Measurements from ENCODE around the gene PLN. TPM values are rescaled to one million over a fixed set of nuclear protein-coding genes. Genes with fewer than 3 reads are reported as not detected.

Gene PLN
- total RNA-seq, 1 experiment from 2014 or later = not detected

DNA sequence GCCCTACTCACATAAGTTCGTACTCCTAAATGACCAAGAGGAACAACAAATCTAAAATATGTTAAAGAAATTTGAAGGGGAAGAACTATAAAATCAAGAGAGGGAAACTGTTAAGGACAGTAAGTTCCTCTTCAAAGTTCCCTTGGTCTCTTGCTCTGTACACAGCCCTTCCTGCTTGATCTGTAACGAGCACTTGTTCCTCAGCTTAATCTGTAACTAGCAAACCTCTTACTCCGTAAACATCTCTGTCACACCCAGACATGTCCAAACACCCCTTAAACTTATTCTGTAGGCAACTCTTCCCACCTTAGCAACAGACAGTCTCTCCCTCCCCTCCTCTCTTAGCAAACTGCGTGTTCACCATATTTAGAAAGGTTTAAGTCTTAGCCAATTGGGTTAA is 29.9 kb downstream of the PLN start:
- CTCF ChIA-PET = no interaction called here
- intact Hi-C loops (cut with micrococcal nuclease) = no loop called here
- H3K4me1 ChIP-seq (ENCODE audit: insufficient read depth, low read length) = no peaks in the 10 kb centered on the region
- H4K20me1 ChIP-seq (ENCODE audit: low read length) = no peaks in the 10 kb centered on the region
- no peak overlapping the region for H3K9ac ChIP-seq (ENCODE audit: low read length)
- TF ChIP-seq, protein P1, sequence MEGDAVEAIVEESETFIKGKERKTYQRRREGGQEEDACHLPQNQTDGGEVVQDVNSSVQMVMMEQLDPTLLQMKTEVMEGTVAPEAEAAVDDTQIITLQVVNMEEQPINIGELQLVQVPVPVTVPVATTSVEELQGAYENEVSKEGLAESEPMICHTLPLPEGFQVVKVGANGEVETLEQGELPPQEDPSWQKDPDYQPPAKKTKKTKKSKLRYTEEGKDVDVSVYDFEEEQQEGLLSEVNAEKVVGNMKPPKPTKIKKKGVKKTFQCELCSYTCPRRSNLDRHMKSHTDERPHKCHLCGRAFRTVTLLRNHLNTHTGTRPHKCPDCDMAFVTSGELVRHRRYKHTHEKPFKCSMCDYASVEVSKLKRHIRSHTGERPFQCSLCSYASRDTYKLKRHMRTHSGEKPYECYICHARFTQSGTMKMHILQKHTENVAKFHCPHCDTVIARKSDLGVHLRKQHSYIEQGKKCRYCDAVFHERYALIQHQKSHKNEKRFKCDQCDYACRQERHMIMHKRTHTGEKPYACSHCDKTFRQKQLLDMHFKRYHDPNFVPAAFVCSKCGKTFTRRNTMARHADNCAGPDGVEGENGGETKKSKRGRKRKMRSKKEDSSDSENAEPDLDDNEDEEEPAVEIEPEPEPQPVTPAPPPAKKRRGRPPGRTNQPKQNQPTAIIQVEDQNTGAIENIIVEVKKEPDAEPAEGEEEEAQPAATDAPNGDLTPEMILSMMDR (conservative IDR thresholded peaks at IDR 0.05; ENCODE audit: low read depth, low read length) = no peak
- TF ChIP-seq EZH2 (IDR thresholded peaks at IDR 0.05; ENCODE audit: low read length, unreplicated experiment) (no peak), EZH2phosphoT487 (IDR thresholded peaks at IDR 0.05; ENCODE audit: borderline replicate concordance, low read length) (no peak)
- H3K4me2 ChIP-seq (ENCODE audit: low read length) = no peak overlapping the region
- no peak overlapping the region for H2AFZ ChIP-seq (ENCODE audit: low read length)
- H3K36me3 ChIP-seq (ENCODE audit: low read depth, low read length) = peaks cover 20% of the 10 kb centered on the region
- H3K27me3 ChIP-seq (ENCODE audit: low read length) = no peaks in the 10 kb centered on the region
- POLR2A ChIA-PET (ENCODE audit: unreplicated experiment) = no interaction called here
- H3F3A ChIP-seq (ENCODE audit: low read length, unreplicated experiment) = no peaks in the 10 kb centered on the region
- DNase-seq = no peak
- H3K27ac ChIP-seq (ENCODE audit: low read length) = no peak overlapping the region
- H3K4me3 ChIP-seq (ENCODE audit: low read length) = no peak overlapping the region
- peaks cover 10% of the 10 kb centered on the region for H3K9me3 ChIP-seq (ENCODE audit: low read length)
- no peaks in the 10 kb centered on the region for H3K9me2 ChIP-seq (replicated peaks; ENCODE audit: low read length)
- no peaks in the 10 kb centered on the region for H3K79me2 ChIP-seq (ENCODE audit: low read length)
- BruUV-seq (replicated peaks) = no TSS peak
- no peak for ATAC-seq

DNA sequence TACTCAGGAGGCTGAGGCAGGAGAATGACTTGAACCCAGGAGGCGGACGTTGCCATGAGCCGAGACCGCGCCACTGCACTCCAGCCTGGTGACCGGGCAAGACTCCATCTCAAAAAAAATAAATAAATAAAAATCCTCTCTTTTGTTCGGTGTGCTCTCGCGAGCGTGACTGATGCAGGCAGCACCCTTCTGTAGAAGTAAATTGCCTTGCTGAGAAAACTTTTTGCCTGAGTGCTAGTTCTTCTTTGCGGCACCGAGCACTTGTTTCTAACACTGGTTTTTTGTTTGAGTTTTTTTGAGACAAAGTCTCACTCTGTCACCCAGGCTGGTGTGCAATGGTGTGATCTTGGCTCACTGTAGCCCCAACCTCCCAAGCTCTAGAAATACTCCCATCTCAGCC is 30.5 kb downstream of the PLN start:
- no peaks in the 10 kb centered on the region for H3K79me2 ChIP-seq (ENCODE audit: low read length)
- intact Hi-C loops (cut with micrococcal nuclease) = no loop called here
- H3K4me2 ChIP-seq (ENCODE audit: low read length) = no peak overlapping the region
- H3K27ac ChIP-seq (ENCODE audit: low read length) = no peak overlapping the region
- ATAC-seq (no peak), DNase-seq (no peak)
- H4K20me1 ChIP-seq (ENCODE audit: low read length) = no peaks in the 10 kb centered on the region
- peaks cover 20% of the 10 kb centered on the region for H3K36me3 ChIP-seq (ENCODE audit: low read depth, low read length)
- H3F3A ChIP-seq (ENCODE audit: low read length, unreplicated experiment) = no peaks in the 10 kb centered on the region
- no peak overlapping the region for H3K9ac ChIP-seq (ENCODE audit: low read length)
- POLR2A ChIA-PET (ENCODE audit: unreplicated experiment) = no interaction called here
- CTCF ChIA-PET = no interaction called here
- no TSS peak for BruUV-seq (replicated peaks)
- H3K27me3 ChIP-seq (ENCODE audit: low read length) = no peaks in the 10 kb centered on the region
- TF ChIP-seq, protein P1 (conservative IDR thresholded peaks at IDR 0.05; ENCODE audit: low read depth, low read length) = no peak
- TF ChIP-seq EZH2phosphoT487 (IDR thresholded peaks at IDR 0.05; ENCODE audit: borderline replicate concordance, low read length) (no peak), EZH2 (IDR thresholded peaks at IDR 0.05; ENCODE audit: low read length, unreplicated experiment) (no peak)
- no peak overlapping the region for H2AFZ ChIP-seq (ENCODE audit: low read length)
- peaks cover 10% of the 10 kb centered on the region for H3K9me3 ChIP-seq (ENCODE audit: low read length)
- no peaks in the 10 kb centered on the region for H3K9me2 ChIP-seq (replicated peaks; ENCODE audit: low read length)
- no peak overlapping the region for H3K4me3 ChIP-seq (ENCODE audit: low read length)
- no peaks in the 10 kb centered on the region for H3K4me1 ChIP-seq (ENCODE audit: insufficient read depth, low read length)

DNA sequence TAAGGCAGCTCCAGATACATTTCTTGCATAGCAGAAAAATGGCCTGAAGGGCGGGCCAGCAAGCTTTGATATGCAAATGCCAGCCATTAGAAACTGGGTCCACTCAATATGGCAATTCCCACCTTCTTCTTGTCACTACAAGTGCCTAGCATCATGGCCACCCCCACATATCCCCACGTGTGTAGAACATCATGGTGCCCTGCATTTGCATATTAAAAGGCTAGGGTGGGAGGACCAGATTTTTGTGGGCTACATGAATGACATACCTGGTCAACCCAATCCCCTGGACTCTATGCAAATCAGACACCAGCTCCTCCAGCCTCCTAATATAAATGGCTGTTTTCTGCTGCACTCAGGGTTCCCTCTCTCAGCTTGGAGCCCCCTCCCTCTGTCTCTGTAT is 31.7 kb downstream of the PLN start:
- no peaks in the 10 kb centered on the region for H3K9me3 ChIP-seq (ENCODE audit: low read length)
- H3F3A ChIP-seq (ENCODE audit: low read length, unreplicated experiment) = no peaks in the 10 kb centered on the region
- TF ChIP-seq, protein P1 (conservative IDR thresholded peaks at IDR 0.05; ENCODE audit: low read depth, low read length) = no peak
- TF ChIP-seq EZH2phosphoT487 (IDR thresholded peaks at IDR 0.05; ENCODE audit: borderline replicate concordance, low read length) = no peak
- no peak for TF ChIP-seq EZH2 (IDR thresholded peaks at IDR 0.05; ENCODE audit: low read length, unreplicated experiment)
- no peak overlapping the region for H3K4me2 ChIP-seq (ENCODE audit: low read length)
- H3K4me3 ChIP-seq (ENCODE audit: low read length) = no peak overlapping the region
- no TSS peak for BruUV-seq (replicated peaks)
- no peak overlapping the region for H2AFZ ChIP-seq (ENCODE audit: low read length)
- H4K20me1 ChIP-seq (ENCODE audit: low read length) = no peaks in the 10 kb centered on the region
- intact Hi-C loops (cut with micrococcal nuclease) = no loop called here
- DNase-seq = no peak
- no peak overlapping the region for H3K27ac ChIP-seq (ENCODE audit: low read length)
- peaks cover 10% of the 10 kb centered on the region for H3K36me3 ChIP-seq (ENCODE audit: low read depth, low read length)
- H3K27me3 ChIP-seq (ENCODE audit: low read length) = no peaks in the 10 kb centered on the region
- no peak overlapping the region for H3K9ac ChIP-seq (ENCODE audit: low read length)
- H3K4me1 ChIP-seq (ENCODE audit: insufficient read depth, low read length) = no peaks in the 10 kb centered on the region
- ChIA-PET CTCF (no interaction called here), POLR2A (ENCODE audit: unreplicated experiment) (no interaction called here)
- ATAC-seq = no peak
- no peaks in the 10 kb centered on the region for H3K79me2 ChIP-seq (ENCODE audit: low read length)
- no peaks in the 10 kb centered on the region for H3K9me2 ChIP-seq (replicated peaks; ENCODE audit: low read length)
